ENCODE measurements around the gene LIPA.

Gene LIPA

DNA sequence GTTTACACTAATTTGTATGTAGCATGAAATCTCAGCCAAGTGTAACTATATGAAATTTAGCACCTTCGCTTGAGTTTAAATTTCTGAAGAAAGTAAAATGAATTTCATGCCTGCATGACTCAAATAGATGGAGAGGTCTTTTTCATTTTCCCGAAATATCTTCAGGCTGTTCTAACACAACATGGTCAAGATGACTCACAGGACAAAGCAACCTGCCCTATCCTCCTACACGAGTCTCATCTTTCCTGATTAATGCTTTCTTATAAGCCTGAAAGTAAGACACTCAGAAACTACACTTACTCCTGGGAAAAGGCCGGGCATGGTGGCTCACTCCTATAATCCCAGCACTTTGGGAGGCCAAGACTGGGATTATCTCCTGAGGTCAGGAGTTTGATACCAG is 85.7 kb downstream of the LIPA start:
- DNase-seq = no peak
- TF ChIP-seq GATA1 (IDR thresholded peaks at IDR 0.05; ENCODE audit: low read depth, low read length) = no peak
- no peak for TF ChIP-seq POLR2A (IDR thresholded peaks at IDR 0.05; ENCODE audit: low read length)

DNA sequence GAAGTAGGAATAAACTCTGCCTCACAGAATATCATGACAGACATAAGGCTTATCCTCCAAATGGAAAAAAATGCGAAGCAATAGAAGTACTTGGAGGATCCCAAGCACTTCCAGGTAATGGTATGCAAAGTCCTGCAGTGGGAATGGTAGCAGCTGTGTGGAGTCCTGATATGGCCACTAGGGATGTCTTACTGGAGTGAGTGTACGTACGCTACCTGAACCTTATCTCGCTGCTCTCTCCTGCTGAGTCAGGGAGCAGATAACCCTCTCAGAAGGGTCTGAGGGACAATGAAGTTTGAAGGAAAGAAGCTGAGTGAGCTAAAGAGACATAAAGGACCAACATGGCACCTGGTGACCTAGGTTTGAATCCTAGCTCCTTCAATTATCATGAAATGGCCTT is 86.7 kb downstream of the LIPA start:
- TF ChIP-seq POLR2A (IDR thresholded peaks at IDR 0.05; ENCODE audit: low read length) (no peak), GATA1 (IDR thresholded peaks at IDR 0.05; ENCODE audit: low read depth, low read length) (no peak)
- DNase-seq = no peak

DNA sequence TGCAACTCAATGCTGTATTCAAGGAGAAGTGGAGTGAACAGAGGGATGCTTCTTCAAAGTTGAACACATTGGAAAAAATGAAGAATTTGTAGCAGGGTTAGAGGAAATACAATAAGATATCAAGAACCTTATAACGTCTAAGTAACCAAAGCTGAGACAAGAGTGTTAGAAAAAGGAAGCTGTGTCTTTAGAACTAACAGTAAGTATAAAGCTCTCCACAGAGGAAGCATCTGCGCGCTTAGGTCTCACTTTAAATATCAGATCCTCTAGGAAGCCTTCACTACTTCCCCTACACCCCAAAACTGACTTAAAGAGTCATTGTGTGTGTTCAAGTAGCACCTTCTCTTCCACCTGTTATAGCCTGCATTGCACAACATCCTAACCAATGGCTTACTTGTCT is 87.5 kb downstream of the LIPA start:
- TF ChIP-seq GATA1 (IDR thresholded peaks at IDR 0.05; ENCODE audit: low read depth, low read length) (no peak), POLR2A (IDR thresholded peaks at IDR 0.05; ENCODE audit: low read length) (no peak)
- DNase-seq = no peak
